A549 (cell line): ENCODE measurements around the gene ANKRD55. TPM values are rescaled to one million over a fixed set of nuclear protein-coding genes. Genes with fewer than 3 reads are reported as not detected.
A peak's percentile ranks its signal among the peaks of the same experiment; 100 is the strongest.

ENCODE experiments used
- ATAC-seq, 2 experiments: fragments of 200-7000 bp in 1 of 2; fragments of >200 bp in 1 of 2; cut with Nextera tagmentation in 1 of 2; cut with Tn5 transposase in 1 of 2; 3 replicates each; pipeline versions ENCODE4 v1.8.0 to v1.9.1; 2018 to 2020; ENCODE audit warnings: mild to moderate bottlenecking in 1 of 2, moderate library complexity in 1 of 2
- CTCF ChIA-PET: fragments of 300-600 bp; sonication (Branson Sonifier 250); formaldehyde crosslinking; extraction: SDS; loops from one replicate; lab custom pipeline; 2021; ENCODE audit warnings: antibody characterized with exemption, inconsistent platforms; lab: Yijun Ruan, JAX
- POLR2A ChIA-PET: fragments of 350-600 bp; formaldehyde crosslinking; extraction: SDS; loops from one replicate; lab custom pipeline; 2021; ENCODE audit warnings: antibody characterized with exemption, inconsistent platforms; lab: Yijun Ruan, JAX
- DNase-seq, 2 experiments: peaks; one replicate each; pipeline versions ENCODE4 v3.0.0 to v3.0.0-alpha.2; 2011 to 2016; ENCODE audit warnings: low read depth in 1 of 2, low spot score in 1 of 2
- FAIRE-seq: peaks from 2 replicates; lab custom pipeline; 2011; peaks lifted over from hg19 to GRCh38; lab: Jason Lieb, UNC
- H3K27ac ChIP-seq, 2 experiments: fragments of >200 bp; sonication (Bioruptor Twin); formaldehyde crosslinking; 3 replicates each; pipeline ENCODE4 v1.5.1; 2016 to 2017
- H3K4me1 ChIP-seq: fragments of >200 bp; sonication (Bioruptor Twin); formaldehyde crosslinking; 3 replicates; pipeline ENCODE4 v1.6.1; 2016
- H3K4me2 ChIP-seq: fragments of >200 bp; sonication (Bioruptor Twin); formaldehyde crosslinking; 3 replicates; pipeline ENCODE4 v1.6.1; 2016
- H3K4me3 ChIP-seq: fragments of >200 bp; sonication (Bioruptor Twin); formaldehyde crosslinking; 3 replicates; pipeline ENCODE4 v1.5.1; 2016
- H3K9me3 ChIP-seq: fragments of >200 bp; sonication (Bioruptor Twin); formaldehyde crosslinking; 3 replicates; pipeline ENCODE4 v1.6.1; 2016
- CBX8 ChIP-seq: fragments of 200-600 bp; sonication (generic); IDR thresholded peaks from 2 replicates; pipeline ENCODE4 v1.6.1; 2016
- CEBPB ChIP-seq, 2 experiments: fragments of >200 bp in 1 of 2; sonication (Bioruptor Twin) in 1 of 2; formaldehyde crosslinking in 1 of 2; IDR thresholded peaks; 2 replicates each; pipeline ENCODE4 v1.6.1; 2012 to 2016
- CHD4 ChIP-seq: fragments of 200-600 bp; sonication (generic); IDR thresholded peaks from 2 replicates; pipeline ENCODE4 v1.6.1; 2016; ENCODE audit warnings: antibody characterized with exemption, mild to moderate bottlenecking, borderline replicate concordance
- EHF ChIP-seq: fragments of 250-450 bp; sonication (Bioruptor Pico); IDR thresholded peaks from 2 replicates; pipeline ENCODE4 v1.5.0; 2020; ENCODE audit warnings: mild to moderate bottlenecking
- EP300 ChIP-seq, 2 experiments: fragments of >200 bp; sonication (Bioruptor Twin); formaldehyde crosslinking; IDR thresholded peaks; 2 replicates in 1 of 2; 3 replicates in 1 of 2; pipeline ENCODE4 v1.6.1; 2016 to 2017
- FOSB ChIP-seq: fragments of 250-450 bp; sonication (Bioruptor Pico); IDR thresholded peaks from 2 replicates; pipeline ENCODE4 v1.5.0; 2020; ENCODE audit warnings: mild to moderate bottlenecking, moderate library complexity
- FOSL2 ChIP-seq, 2 experiments: fragments of 450-650 bp in 1 of 2; fragments of >200 bp in 1 of 2; sonication (Bioruptor Twin) in 1 of 2; formaldehyde crosslinking; IDR thresholded peaks; 2 replicates each; pipeline versions ENCODE4 v1.5.0 to v1.6.1; 2016 to 2020; ENCODE audit warnings: mild to moderate bottlenecking in 1 of 2, moderate library complexity in 1 of 2
- HOXB13 ChIP-seq: fragments of 250-450 bp; sonication (Bioruptor Pico); IDR thresholded peaks from 2 replicates; pipeline ENCODE4 v1.5.0; 2020; ENCODE audit warnings: low read depth, mild to moderate bottlenecking, moderate library complexity
- JUNB ChIP-seq: fragments of >200 bp; sonication (Bioruptor Twin); formaldehyde crosslinking; IDR thresholded peaks from 2 replicates; pipeline ENCODE4 v1.6.1; 2016
- MAFK ChIP-seq: fragments of 450-650 bp; IDR thresholded peaks from 2 replicates; pipeline ENCODE4 v1.6.1; 2014; ENCODE audit not compliant: partially characterized antibody
- MAZ ChIP-seq: fragments of 150-350 bp; IDR thresholded peaks from 2 replicates; pipeline ENCODE4 v1.6.1; 2014; ENCODE audit warnings: antibody characterized with exemption, low read depth, low read length, borderline replicate concordance
- MYC ChIP-seq: IDR thresholded peaks from 2 replicates; pipeline ENCODE4 v1.6.1; 2012; ENCODE audit warnings: mild to moderate bottlenecking, inconsistent platforms, low read length, improper control_type of control experiment, borderline replicate concordance
- NPAS2 ChIP-seq: fragments of 250-450 bp; sonication (Bioruptor Pico); IDR thresholded peaks from 2 replicates; pipeline ENCODE4 v1.8.0; 2022; ENCODE audit warnings: mild to moderate bottlenecking, moderate library complexity, borderline replicate concordance
- RARB ChIP-seq: fragments of 250-450 bp; sonication (Bioruptor Pico); IDR thresholded peaks from 2 replicates; pipeline ENCODE4 v1.8.0; 2021; ENCODE audit warnings: mild to moderate bottlenecking, moderate library complexity
- SMC3 ChIP-seq: fragments of >200 bp; sonication (Bioruptor Twin); formaldehyde crosslinking; IDR thresholded peaks from 3 replicates; pipeline ENCODE4 v1.6.1; 2018; ENCODE audit warnings: inconsistent platforms
- ZFP36 ChIP-seq: fragments of 450-650 bp; IDR thresholded peaks from 2 replicates; pipeline ENCODE4 v1.6.1; 2014; ENCODE audit warnings: borderline replicate concordance; ENCODE audit not compliant: partially characterized antibody
- ZSCAN20 ChIP-seq: fragments of 250-450 bp; sonication (Bioruptor Pico); IDR thresholded peaks from 2 replicates; pipeline ENCODE4 v1.8.0; 2022; ENCODE audit warnings: mild to moderate bottlenecking, moderate library complexity
- whole genome bisulfite sequencing: methylation state at CpG from one replicate; pipeline ENCODE4 v1.1.6; 2017; ENCODE audit errors: missing lambda C conversion rate; 5-methylcytosine and 5-hydroxymethylcytosine counted together
- polyA plus RNA-seq, 4 experiments: library from polyadenylated mRNA; depleted of rRNA in 3 of 4; stranded (reverse); fragments of >200 nt; fragmentation: RNase III in 1 of 4; extraction: RNeasy Plus Mini Kit Qiagen cat#74134 plus additional on column Dnase treatment in 1 of 4; gene quantifications; 2 replicates in 3 of 4; 3 replicates in 1 of 4; pipeline ENCODE4 v1.2.3, GENCODE V29; 2011 to 2017
- TF ChIP-seq, protein P1 (sequence below): IDR thresholded peaks from 2 replicates; pipeline ENCODE4 v1.6.1; 2012
- TF ChIP-seq, protein P2 (sequence below): fragments of 200-600 bp; sonication (generic); IDR thresholded peaks from 2 replicates; pipeline ENCODE4 v1.6.1; 2016; ENCODE audit warnings: antibody characterized with exemption, mild to moderate bottlenecking, moderate library complexity
- TF ChIP-seq, protein P3 (sequence below): fragments of 450-650 bp; IDR thresholded peaks from 2 replicates; pipeline ENCODE4 v1.6.1; 2014; ENCODE audit warnings: antibody characterized with exemption
- TF ChIP-seq, protein P4 (sequence below): fragments of 250-450 bp; sonication (Bioruptor Pico); IDR thresholded peaks from 2 replicates; pipeline ENCODE4 v1.5.0; 2020; ENCODE audit warnings: low read depth, mild to moderate bottlenecking, moderate library complexity

ANKRD55 gene
- polyA plus RNA-seq, 2 of the 4 experiments (the other 2 are of a cell fraction): 0.10 to 0.30 TPM

DNA sequence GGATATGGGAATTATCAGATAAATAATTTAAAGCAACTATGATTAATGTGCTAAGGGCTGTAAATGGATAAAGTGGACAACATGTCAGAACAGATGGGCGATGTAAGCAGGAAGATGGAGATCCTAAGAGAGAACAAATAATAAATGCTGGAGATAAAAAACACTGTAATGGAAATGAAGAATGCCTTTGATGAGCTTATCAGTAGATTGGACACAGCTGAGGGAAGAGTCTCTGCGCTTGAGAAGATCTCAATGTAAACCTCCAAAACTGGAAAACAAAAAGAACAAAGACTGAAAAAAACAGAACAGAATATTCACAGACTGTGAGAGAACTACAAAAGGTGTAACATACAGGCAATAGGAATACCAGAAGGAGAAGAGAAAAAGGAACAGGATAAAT is 102.5 kb downstream of the ANKRD55 start:
- WGBS: 93% methylated on average over 2 of the region's 2 CpGs
- FAIRE-seq (no peak), DNase-seq (no peak), ATAC-seq (no peak)
- ChIA-PET POLR2A (no interaction called here), CTCF (no interaction called here)
- no peak overlapping the region for H3K27ac ChIP-seq
- H3K4me1 ChIP-seq: peaks cover 33% of the 10 kb centered on the region
- H3K9me3 ChIP-seq: peaks cover 14% of the 10 kb centered on the region; the same call in 2 of the 3 replicates
- no peak overlapping the region for H3K4me2 ChIP-seq
- TF ChIP-seq MYC: no peak
- no peak for TF ChIP-seq EP300 (IDR thresholded peaks at IDR 0.05)
- TF ChIP-seq CEBPB (IDR thresholded peaks at IDR 0.05): no peak
- TF ChIP-seq FOSL2 (IDR thresholded peaks at IDR 0.05): no peak
- no peak for TF ChIP-seq FOSL2 (CRISPR knock-in tag; IDR thresholded peaks at IDR 0.05)
- TF ChIP-seq, protein P1, sequence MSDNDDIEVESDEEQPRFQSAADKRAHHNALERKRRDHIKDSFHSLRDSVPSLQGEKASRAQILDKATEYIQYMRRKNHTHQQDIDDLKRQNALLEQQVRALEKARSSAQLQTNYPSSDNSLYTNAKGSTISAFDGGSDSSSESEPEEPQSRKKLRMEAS: no peak
- TF ChIP-seq, protein P2, sequence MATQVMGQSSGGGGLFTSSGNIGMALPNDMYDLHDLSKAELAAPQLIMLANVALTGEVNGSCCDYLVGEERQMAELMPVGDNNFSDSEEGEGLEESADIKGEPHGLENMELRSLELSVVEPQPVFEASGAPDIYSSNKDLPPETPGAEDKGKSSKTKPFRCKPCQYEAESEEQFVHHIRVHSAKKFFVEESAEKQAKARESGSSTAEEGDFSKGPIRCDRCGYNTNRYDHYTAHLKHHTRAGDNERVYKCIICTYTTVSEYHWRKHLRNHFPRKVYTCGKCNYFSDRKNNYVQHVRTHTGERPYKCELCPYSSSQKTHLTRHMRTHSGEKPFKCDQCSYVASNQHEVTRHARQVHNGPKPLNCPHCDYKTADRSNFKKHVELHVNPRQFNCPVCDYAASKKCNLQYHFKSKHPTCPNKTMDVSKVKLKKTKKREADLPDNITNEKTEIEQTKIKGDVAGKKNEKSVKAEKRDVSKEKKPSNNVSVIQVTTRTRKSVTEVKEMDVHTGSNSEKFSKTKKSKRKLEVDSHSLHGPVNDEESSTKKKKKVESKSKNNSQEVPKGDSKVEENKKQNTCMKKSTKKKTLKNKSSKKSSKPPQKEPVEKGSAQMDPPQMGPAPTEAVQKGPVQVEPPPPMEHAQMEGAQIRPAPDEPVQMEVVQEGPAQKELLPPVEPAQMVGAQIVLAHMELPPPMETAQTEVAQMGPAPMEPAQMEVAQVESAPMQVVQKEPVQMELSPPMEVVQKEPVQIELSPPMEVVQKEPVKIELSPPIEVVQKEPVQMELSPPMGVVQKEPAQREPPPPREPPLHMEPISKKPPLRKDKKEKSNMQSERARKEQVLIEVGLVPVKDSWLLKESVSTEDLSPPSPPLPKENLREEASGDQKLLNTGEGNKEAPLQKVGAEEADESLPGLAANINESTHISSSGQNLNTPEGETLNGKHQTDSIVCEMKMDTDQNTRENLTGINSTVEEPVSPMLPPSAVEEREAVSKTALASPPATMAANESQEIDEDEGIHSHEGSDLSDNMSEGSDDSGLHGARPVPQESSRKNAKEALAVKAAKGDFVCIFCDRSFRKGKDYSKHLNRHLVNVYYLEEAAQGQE: no peak
- no peak for TF ChIP-seq CBX8
- no peak for TF ChIP-seq ZFP36
- TF ChIP-seq, protein P3, sequence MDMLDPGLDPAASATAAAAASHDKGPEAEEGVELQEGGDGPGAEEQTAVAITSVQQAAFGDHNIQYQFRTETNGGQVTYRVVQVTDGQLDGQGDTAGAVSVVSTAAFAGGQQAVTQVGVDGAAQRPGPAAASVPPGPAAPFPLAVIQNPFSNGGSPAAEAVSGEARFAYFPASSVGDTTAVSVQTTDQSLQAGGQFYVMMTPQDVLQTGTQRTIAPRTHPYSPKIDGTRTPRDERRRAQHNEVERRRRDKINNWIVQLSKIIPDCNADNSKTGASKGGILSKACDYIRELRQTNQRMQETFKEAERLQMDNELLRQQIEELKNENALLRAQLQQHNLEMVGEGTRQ: no peak
- TF ChIP-seq, protein P4, sequence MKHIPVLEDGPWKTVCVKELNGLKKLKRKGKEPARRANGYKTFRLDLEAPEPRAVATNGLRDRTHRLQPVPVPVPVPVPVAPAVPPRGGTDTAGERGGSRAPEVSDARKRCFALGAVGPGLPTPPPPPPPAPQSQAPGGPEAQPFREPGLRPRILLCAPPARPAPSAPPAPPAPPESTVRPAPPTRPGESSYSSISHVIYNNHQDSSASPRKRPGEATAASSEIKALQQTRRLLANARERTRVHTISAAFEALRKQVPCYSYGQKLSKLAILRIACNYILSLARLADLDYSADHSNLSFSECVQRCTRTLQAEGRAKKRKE (CRISPR knock-in tag): no peak
- no peak for TF ChIP-seq HOXB13 (CRISPR knock-in tag)
- H3K4me3 ChIP-seq: no peak overlapping the region

DNA sequence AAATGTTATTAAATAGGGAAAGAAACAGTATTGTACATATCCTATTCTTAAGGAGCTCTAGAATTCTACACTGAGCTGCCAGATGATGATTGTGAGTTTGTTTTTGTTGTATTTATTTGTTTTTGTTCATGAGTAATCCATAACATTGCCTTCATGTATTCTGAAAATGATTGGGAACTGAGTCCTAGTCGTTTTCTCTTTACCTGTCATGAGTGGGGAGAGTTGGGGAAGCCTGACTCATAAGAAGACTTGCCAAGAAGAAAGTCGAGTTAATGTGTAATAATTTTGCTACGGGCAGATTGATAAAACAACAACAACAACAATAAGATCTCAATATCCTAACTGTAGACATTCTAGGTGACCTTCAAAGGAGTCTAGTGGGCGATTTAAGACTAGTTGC is 103.8 kb downstream of the ANKRD55 start:
- Histone ChIP-seq H3K9me3 (peaks cover 14% of the 10 kb centered on the region; the same call in 2 of the 3 replicates), H3K4me2 (peak overlapping the region; percentile 26), H3K4me1 (peaks cover 43% of the 10 kb centered on the region), H3K4me3 (no peak overlapping the region), H3K27ac (peak overlapping the region in 1 of 2 experiments; percentile 90; a peak in 3 of 6 replicates)
- FAIRE-seq (no peak), ATAC-seq (no peak), DNase-seq (no peak)
- WGBS: 19% methylated on average over 4 of the region's 4 CpGs
- ChIA-PET CTCF (interaction anchor here (0.9 to 1.2 kb wide), 2 partner anchors 53 to 152 kb away, joined by 3 to 4 read pairs; no protein-coding TSS in a partner anchor), POLR2A (no interaction called here)
- TF ChIP-seq JUNB (0 out of 2 replicates have a peak, but pooled peaks have one; percentile 12), FOSL2 (IDR thresholded peaks at IDR 0.05) (no peak), FOSL2 (CRISPR knock-in tag; IDR thresholded peaks at IDR 0.05) (peak; percentile 40; the same call in 1 of the 2 replicates), NPAS2 (CRISPR knock-in tag) (no peak)

DNA sequence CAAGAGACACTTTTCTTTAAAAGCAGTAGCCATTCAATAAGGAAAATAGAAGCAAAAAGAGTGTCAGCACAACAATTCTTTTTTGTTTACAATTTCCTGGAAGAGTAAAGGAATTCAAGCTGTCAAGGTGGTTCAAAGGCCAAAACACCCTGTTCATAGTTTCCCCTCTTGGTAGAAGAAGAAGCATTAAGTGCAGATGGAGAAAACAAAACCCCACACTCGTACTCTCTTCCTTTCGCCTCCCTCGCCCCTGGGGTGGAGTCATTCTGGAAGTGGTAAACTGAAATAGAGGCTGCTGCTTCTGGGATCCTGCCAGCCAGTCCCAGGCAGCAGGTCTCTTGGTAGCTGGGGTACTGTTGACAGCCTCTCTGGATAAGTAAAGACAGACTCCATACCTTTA is 105.0 kb downstream of the ANKRD55 start:
- no peak for ATAC-seq
- CTCF ChIA-PET: interaction anchor here (1.2 to 2.0 kb wide), 2 partner anchors 20 to 72 kb away, joined by 3 to 9 read pairs; no protein-coding TSS in a partner anchor
- FAIRE-seq: no peak
- peaks cover 14% of the 10 kb centered on the region; the same call in 2 of the 3 replicates for H3K9me3 ChIP-seq
- peaks cover 49% of the 10 kb centered on the region for H3K4me1 ChIP-seq
- H3K4me2 ChIP-seq: peak overlapping the region; percentile 11; the same call in 1 of the 3 replicates
- peak overlapping the region; percentile 8 to 90; a peak in 5 of 6 replicates for H3K27ac ChIP-seq
- DNase-seq: no peak
- TF ChIP-seq MAZ: no peak
- TF ChIP-seq ZSCAN20 (CRISPR knock-in tag): no peak
- TF ChIP-seq MAFK: no peak
- no peak for TF ChIP-seq FOSB
- no peak for TF ChIP-seq EHF (CRISPR knock-in tag)
- TF ChIP-seq CHD4: no peak
- no peak for TF ChIP-seq SMC3
- TF ChIP-seq RARB (CRISPR knock-in tag): no peak
- WGBS: 90% methylated on average over 3 of the region's 3 CpGs
- H3K4me3 ChIP-seq: no peak overlapping the region
- POLR2A ChIA-PET: no interaction called here
